Activated CD4-positive, CD25-positive, alpha-beta regulatory T cell treated with anti-CD3 and anti-CD28 coated beads, Interleukin-2, amount 50 U/mL, for 16 hours (primary cell): ENCODE measurements around the gene ZNF837.

Experiments used
- DNase-seq: peaks from one replicate; pipeline ENCODE4 v3.0.0-alpha.2; 2020; ENCODE audit warnings: low read depth, low spot score

Gene ZNF837

GRCh38 chr19:58372311-58373133, 8.3 kb downstream of the ZNF837 start:
- DNase-seq = no peak

GRCh38 chr19:58368561-58369360, 12.1 kb downstream of the ZNF837 start:
- DNase-seq = no peak

GRCh38 chr19:58367698-58368454, 13.0 kb downstream of the ZNF837 start:
- DNase-seq = no peak

- DNase-seq = no peak
These were observed 14.0 kb downstream of the ZNF837 start for GRCh38 chr19:58366585-58367430.

GRCh38 chr19:58364146-58364545, 16.7 kb downstream of the ZNF837 start:
- DNase-seq = no peak

- peak; percentile 89 for DNase-seq
These were observed 18.4 kb downstream of the ZNF837 start, which contains the start of gene ZNF497 for GRCh38 chr19:58362272-58362994. Gene ZNF497 (minus strand): TSS chr19:58362751. CDS start chr19:58357635, 5,116 bp downstream.

GRCh38 chr19:58361900-58362271, 18.9 kb downstream of the ZNF837 start:
- no peak for DNase-seq

- no peak for DNase-seq
These were observed 23.2 kb downstream of the ZNF837 start for GRCh38 chr19:58357481-58358145.

GRCh38 chr19:58356766-58357480, 23.9 kb downstream of the ZNF837 start:
- DNase-seq = no peak

- no peak for DNase-seq
These were observed 24.7 kb downstream of the ZNF837 start for GRCh38 chr19:58355908-58356765.

- DNase-seq = no peak
These were observed 25.5 kb downstream of the ZNF837 start for GRCh38 chr19:58355215-58355796.

GRCh38 chr19:58354478-58355030, 26.3 kb downstream of the ZNF837 start:
- DNase-seq = no peak

GRCh38 chr19:58353717-58354477, 26.9 kb downstream of the ZNF837 start:
- DNase-seq = no peak

- no peak for DNase-seq
These were observed 27.8 kb downstream of the ZNF837 start, which contains the start of gene A1BG for GRCh38 chr19:58352760-58353671. Gene A1BG (minus strand): TSS chr19:58353492. CDS start chr19:58353437, 55 bp downstream.

GRCh38 chr19:58351990-58352755, 28.7 kb downstream of the ZNF837 start:
- DNase-seq = no peak
